Osteocyte (in vitro differentiated cells): ENCODE results near the gene WDR86. TPM values are rescaled to one million over a fixed set of nuclear protein-coding genes. Genes with fewer than 3 reads are reported as not detected.

Experiments used
- DNase-seq: peaks from one replicate; pipeline ENCODE4 v3.0.0; 2021; ENCODE audit warnings: mixed read lengths; ENCODE audit not compliant: unreplicated experiment; ENCODE audit errors: extremely low spot score
- H3K27ac Mint-ChIP-seq: one replicate; pipeline ENCODE4 v1.8.0; 2021; ENCODE audit warnings: mild to moderate bottlenecking, mixed read lengths; ENCODE audit not compliant: unreplicated experiment
- H3K27me3 Mint-ChIP-seq: one replicate; pipeline ENCODE4 v1.8.0; 2021; ENCODE audit warnings: mixed read lengths; ENCODE audit not compliant: unreplicated experiment
- H3K36me3 Mint-ChIP-seq: one replicate; pipeline ENCODE4 v1.8.0; 2021; ENCODE audit warnings: mixed read lengths; ENCODE audit not compliant: unreplicated experiment
- H3K4me1 Mint-ChIP-seq: one replicate; pipeline ENCODE4 v1.8.0; 2021; ENCODE audit warnings: mixed read lengths; ENCODE audit not compliant: unreplicated experiment
- H3K4me3 Mint-ChIP-seq: one replicate; pipeline ENCODE4 v1.8.0; 2021; ENCODE audit warnings: mild to moderate bottlenecking, moderate library complexity, mixed read lengths; ENCODE audit not compliant: unreplicated experiment
- H3K9me3 Mint-ChIP-seq: one replicate; pipeline ENCODE4 v1.8.0; 2021; ENCODE audit warnings: mixed read lengths; ENCODE audit not compliant: unreplicated experiment
- total RNA-seq: library from RNA; stranded (reverse); gene quantifications from 2 replicates; pipeline ENCODE4 v1.2.1, GENCODE V29; 2021
- TF ChIP-seq, protein P1 (sequence below): fragments of 200-600 bp; sonication (generic); IDR thresholded peaks from 2 replicates; pipeline ENCODE4 v1.5.0; 2021; ENCODE audit warnings: antibody characterized with exemption, mild to moderate bottlenecking, moderate library complexity

WDR86 gene
- total RNA-seq, 1 donor from 2014 or later, result not detected

DNA sequence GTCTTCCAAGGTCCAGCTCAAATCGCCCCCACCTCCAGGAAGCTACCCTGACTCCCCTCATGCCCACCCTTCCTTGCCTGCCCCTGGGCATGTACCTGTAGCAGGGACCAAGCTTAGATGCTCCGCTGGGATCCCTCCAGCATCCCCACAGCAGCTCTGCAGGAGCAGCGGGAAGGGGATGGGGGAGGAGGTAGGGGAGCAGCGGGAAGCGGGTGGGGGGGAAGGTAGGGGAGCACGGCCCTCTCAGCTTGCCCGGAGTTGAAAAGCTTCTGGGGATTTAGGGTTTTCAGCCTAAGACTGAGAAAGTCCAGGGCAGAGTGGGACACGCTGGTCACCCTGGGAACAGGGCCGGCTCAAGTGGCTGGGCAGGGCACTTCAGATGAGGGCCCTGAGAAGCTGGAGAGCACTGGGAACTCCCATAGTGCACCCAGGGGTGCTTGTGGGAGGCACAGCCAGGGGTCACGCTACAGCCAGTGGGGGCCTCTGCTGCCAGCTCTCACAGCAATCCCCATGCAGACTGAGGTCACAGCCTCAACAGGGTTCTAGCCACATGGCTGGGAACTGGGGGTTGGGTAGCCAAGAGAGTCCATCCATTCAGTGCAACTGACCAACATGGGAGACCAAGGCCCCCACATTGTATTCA, 13.4 kb downstream of the WDR86 start:
- H3K9me3 Mint-ChIP-seq, result no peaks in the 10 kb centered on the region
- no peaks in the 10 kb centered on the region for H3K36me3 Mint-ChIP-seq
- H3K4me3 Mint-ChIP-seq, result no peak overlapping the region
- H3K27me3 Mint-ChIP-seq, result peaks cover 20% of the 10 kb centered on the region
- H3K4me1 Mint-ChIP-seq, result peaks cover 12% of the 10 kb centered on the region
- DNase-seq, result no peak
- no peak overlapping the region for H3K27ac Mint-ChIP-seq
- TF ChIP-seq, protein P1, sequence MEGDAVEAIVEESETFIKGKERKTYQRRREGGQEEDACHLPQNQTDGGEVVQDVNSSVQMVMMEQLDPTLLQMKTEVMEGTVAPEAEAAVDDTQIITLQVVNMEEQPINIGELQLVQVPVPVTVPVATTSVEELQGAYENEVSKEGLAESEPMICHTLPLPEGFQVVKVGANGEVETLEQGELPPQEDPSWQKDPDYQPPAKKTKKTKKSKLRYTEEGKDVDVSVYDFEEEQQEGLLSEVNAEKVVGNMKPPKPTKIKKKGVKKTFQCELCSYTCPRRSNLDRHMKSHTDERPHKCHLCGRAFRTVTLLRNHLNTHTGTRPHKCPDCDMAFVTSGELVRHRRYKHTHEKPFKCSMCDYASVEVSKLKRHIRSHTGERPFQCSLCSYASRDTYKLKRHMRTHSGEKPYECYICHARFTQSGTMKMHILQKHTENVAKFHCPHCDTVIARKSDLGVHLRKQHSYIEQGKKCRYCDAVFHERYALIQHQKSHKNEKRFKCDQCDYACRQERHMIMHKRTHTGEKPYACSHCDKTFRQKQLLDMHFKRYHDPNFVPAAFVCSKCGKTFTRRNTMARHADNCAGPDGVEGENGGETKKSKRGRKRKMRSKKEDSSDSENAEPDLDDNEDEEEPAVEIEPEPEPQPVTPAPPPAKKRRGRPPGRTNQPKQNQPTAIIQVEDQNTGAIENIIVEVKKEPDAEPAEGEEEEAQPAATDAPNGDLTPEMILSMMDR, result no peak

DNA sequence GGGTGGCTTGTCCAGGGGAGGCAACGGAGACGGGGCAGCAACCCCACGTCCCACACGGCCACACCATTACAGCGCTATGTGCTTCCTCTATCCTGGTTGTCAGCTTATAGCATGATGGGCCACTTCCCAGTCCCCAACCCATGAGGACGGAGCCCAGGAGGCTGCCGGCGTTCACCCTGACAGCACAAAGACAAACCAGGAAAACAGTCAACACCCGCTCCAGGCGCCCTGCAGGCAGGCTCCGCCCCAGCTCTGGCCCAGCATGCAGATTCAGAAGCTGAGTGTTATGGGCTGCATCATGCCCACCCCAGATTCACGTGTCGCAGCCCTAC, 14.8 kb downstream of the WDR86 start:
- DNase-seq, result no peak
- TF ChIP-seq, protein P1, result no peak
- H3K27me3 Mint-ChIP-seq, result peaks cover 24% of the 10 kb centered on the region
- no peak overlapping the region for H3K27ac Mint-ChIP-seq
- no peaks in the 10 kb centered on the region for H3K9me3 Mint-ChIP-seq
- no peaks in the 10 kb centered on the region for H3K36me3 Mint-ChIP-seq
- H3K4me3 Mint-ChIP-seq, result no peak overlapping the region
- peaks cover 9% of the 10 kb centered on the region for H3K4me1 Mint-ChIP-seq

DNA sequence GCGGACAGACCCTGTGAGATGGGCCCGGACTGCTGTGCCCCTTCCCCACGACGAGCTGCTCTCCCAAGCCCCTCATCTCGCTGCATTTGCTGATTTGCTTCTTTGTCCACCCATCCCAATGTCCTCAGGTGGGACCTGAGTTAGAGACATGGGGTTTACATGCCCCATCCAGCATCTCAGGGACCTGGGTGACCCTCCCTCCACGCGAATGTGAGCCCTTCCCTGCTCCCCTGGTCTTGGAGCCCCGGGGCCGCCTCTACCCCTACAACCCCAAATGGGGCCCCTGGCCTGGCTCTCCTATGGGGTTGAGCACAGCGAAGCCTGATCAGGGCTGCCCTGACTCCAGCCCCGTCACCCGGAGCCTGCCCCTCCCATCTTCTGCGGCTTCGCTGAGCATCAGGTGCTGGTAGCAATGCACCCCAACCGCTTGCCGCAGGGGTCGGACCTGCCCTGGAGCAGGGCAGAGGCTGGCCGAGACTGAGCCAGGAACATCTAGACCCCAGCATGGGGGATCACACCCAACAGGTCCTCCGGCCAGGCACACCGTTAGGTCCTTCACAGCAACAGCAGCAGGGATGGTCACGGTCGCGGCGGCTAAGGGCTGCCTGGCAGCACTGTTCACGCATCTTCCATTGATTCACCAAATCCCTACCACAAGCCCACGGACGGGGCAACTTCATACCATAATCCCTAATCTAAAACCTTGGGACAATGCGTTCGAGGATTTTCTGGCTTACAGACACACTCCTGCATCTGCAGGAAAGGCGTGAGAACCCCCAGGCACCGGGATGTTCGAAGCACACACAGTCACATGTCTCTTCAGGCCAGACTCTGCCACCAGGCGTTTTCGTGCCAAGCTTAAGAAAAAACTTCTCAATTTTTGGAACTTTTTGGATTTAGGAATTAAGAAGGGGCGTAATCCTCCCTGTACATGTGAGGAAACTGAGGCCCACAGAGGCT, 15.5 kb downstream of the WDR86 start:
- TF ChIP-seq, protein P1, result no peak
- Mint-ChIP-seq H3K4me3 (no peak overlapping the region), H3K27me3 (peaks cover 25% of the 10 kb centered on the region), H3K9me3 (no peaks in the 10 kb centered on the region), H3K4me1 (peaks cover 3% of the 10 kb centered on the region), H3K27ac (no peak overlapping the region), H3K36me3 (no peaks in the 10 kb centered on the region)
- DNase-seq, result no peak

DNA sequence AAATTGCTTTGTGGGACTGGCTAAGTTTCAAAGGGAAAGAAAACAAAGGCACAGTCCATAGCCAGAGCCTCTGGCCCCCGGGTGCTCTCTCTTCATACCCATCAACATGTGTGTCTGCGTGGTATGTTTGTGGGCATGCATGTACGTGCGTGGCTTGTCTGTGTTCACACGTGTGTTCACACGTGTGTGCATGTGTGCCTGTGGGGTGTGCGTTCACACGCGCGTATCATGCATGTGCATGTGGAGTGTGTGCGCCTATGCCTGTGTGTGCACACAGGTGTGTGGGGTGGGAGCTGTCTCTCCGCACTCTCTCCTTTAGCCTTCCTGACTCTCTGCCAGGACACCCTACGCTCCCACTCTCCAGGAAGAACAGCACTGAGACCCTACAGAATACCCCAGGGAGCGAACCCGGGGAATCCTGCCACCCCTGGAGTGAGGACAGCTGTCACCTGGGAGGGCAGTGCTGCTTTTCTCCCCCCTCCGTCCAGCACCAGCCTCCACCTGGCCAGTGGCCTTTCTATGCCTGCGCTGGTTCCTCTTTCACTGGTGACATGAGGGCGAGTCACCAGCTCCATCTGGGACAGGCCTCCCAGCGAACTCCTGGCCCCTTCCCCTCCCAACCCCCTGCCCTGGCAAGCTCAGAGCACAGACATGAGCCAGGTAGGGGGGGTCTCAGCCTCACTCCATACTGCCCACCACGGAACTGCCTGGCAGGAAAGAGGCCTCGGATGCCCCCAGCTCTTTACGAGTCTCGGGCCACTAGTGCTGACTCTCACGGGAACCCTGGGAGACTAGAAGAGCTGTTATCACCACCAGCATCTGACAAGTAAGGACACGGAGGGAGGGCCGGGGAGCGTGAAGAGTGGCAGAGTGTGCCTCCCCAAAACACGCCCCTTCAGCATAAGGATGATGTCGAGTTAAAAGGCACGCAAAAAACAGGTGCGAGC, 16.5 kb downstream of the WDR86 start:
- Mint-ChIP-seq H3K4me3 (no peak overlapping the region), H3K27me3 (peaks cover 31% of the 10 kb centered on the region), H3K4me1 (no peaks in the 10 kb centered on the region), H3K36me3 (no peaks in the 10 kb centered on the region), H3K27ac (no peak overlapping the region), H3K9me3 (no peaks in the 10 kb centered on the region)
- TF ChIP-seq, protein P1, result no peak
- no peak for DNase-seq
